AG04449 (cell line): ENCODE measurements around the gene RALA.

Experiments
- CTCF ChIA-PET: fragments of 350-600 bp; formaldehyde crosslinking; extraction: SDS; loops from one replicate; lab custom pipeline; 2021; ENCODE audit warnings: antibody characterized with exemption; lab: Yijun Ruan, JAX
- POLR2A ChIA-PET: fragments of 400-600, 350-600 bp; formaldehyde crosslinking; extraction: SDS; loops from one replicate; lab custom pipeline; 2020; ENCODE audit warnings: antibody characterized with exemption, inconsistent platforms; lab: Yijun Ruan, JAX
- DNase-seq: peaks from one replicate; pipeline ENCODE4 v3.0.0-alpha.2; 2010; ENCODE audit warnings: low read depth, low spot score
- H3K4me3 ChIP-seq: 2 replicates; pipeline ENCODE4 v1.5.1; 2011; ENCODE audit warnings: low read depth, mild to moderate bottlenecking, control low read depth, low read length
- TF ChIP-seq, protein P1 (sequence below): IDR thresholded peaks from one replicate; pipeline ENCODE4 v1.5.1; 2011; ENCODE audit warnings: mild to moderate bottlenecking, moderate library complexity, low read length, control low read depth, inconsistent platforms; ENCODE audit not compliant: insufficient read depth; ENCODE audit errors: missing control alignments

Gene RALA

DNA sequence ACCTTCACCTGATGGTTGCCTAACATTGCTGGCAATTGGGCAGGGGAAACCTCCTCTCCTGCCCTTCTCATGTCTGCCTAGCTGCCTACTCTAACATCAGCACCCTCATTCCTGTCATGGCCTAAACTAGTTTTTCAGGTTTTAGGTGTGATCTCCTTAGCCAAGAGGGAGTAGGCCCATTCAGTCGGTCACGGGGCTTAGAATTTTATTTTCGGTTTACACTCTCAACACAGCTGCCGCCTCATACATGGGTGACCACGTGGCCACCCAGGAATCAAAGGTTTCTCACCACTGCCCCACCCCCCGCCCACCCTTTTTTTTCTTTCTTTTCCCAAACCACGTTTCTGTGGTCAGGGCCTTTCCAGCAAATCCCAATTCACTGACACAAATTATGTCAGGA, 97.2 kb downstream of the RALA start:
- no peak for DNase-seq
- ChIA-PET POLR2A (no interaction called here), CTCF (interaction anchor here (1.2 kb wide), 1 partner anchor 11 kb away, joined by 3 read pairs; no protein-coding TSS in a partner anchor)
- H3K4me3 ChIP-seq = no peak overlapping the region
- TF ChIP-seq, protein P1, sequence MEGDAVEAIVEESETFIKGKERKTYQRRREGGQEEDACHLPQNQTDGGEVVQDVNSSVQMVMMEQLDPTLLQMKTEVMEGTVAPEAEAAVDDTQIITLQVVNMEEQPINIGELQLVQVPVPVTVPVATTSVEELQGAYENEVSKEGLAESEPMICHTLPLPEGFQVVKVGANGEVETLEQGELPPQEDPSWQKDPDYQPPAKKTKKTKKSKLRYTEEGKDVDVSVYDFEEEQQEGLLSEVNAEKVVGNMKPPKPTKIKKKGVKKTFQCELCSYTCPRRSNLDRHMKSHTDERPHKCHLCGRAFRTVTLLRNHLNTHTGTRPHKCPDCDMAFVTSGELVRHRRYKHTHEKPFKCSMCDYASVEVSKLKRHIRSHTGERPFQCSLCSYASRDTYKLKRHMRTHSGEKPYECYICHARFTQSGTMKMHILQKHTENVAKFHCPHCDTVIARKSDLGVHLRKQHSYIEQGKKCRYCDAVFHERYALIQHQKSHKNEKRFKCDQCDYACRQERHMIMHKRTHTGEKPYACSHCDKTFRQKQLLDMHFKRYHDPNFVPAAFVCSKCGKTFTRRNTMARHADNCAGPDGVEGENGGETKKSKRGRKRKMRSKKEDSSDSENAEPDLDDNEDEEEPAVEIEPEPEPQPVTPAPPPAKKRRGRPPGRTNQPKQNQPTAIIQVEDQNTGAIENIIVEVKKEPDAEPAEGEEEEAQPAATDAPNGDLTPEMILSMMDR = no peak

DNA sequence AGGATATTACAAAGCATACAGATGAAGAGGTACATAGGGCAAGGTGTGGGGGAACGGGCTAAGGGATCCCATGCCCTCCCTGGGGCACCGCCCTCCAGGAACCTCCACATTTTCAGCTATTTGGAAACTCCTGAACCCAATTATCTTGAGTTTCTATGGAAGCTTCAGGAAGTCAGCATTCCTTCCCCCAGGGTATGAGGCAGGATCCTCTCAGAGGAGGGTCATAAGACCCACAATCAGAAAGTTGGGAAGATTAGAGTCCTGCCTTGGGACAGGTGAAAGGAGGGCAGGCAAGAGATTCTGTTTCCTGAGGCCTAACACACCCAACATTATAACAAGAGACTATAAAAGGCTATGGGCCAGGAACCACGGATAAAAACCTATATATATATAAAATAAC, 98.0 kb downstream of the RALA start:
- POLR2A ChIA-PET = no interaction called here
- TF ChIP-seq, protein P1 = no peak
- CTCF ChIA-PET = interaction anchor here (1.2 kb wide), 1 partner anchor 11 kb away, joined by 3 read pairs; no protein-coding TSS in a partner anchor
- no peak for DNase-seq
- H3K4me3 ChIP-seq = no peak overlapping the region

DNA sequence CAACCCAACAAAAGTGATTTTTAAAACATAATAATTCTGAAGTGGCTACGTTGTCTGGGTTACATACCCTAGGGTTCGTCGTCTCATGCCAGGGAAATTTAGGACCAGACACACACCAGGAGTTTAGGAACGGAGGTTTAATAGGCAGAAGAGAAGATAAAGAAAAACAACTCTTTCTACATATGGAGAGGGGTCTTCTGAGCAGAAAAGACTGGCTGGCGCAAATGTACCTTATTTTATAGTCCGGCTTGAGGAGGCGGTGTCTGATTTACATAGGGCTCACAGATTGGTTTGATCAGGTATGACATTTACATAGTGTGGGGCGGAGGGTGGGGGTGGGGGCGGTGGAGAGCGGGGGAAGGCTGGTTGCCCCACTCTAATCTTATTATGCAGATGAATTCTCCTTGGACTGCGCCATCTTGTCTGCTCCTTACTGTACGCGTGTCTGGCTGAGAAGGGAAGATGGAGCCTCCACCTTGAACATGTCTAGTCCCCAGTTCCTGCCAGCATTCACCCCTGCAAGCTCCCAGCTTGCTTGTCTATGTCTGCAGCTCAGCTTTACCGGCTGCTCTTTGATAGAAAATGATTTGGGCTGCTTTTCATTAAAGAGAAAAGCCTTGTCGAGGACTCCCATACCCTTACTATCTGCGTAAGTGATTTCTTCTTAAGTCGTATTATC, 98.7 kb downstream of the RALA start:
- TF ChIP-seq, protein P1 = no peak
- CTCF ChIA-PET = interaction anchor here (1.2 kb wide), 1 partner anchor 12 kb away, joined by 3 read pairs; no protein-coding TSS in a partner anchor
- DNase-seq = no peak
- H3K4me3 ChIP-seq = no peak overlapping the region
- POLR2A ChIA-PET = no interaction called here

DNA sequence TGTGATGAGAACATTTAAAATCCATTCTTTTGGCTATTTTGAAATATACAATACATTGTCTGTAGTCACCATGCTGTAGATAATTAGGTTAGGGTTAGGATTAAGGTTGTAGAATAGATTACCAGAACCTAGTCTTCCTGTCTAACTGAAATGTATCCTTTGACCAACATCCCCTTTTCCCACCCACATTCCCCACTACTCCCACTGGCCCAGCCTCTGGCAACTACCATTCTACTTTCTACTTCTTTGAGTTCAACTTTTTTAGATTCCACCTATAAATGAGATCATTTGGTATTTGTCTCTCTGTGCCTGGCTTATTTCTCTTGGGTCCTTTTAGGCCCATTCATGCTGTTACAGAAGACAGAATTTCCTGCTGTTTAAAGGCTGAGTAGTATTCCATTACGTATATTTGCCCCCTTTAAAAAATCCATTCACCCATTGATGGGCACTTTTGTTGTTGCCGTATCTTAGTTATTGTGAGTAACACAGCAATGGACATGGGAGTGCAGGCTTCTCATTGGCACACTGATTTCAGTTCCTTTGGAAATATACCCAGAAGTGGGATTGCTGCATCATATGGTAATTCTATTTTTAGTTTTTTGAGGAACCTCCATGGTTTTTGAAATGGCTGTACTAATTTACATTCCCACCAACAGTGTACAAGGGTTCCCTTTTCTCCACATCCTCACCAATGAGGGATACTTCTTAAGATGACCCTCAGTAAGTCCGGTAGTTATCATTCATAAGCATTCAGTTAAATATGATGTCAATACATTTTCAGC, 104.0 kb downstream of the RALA start:
- TF ChIP-seq, protein P1 = no peak
- ChIA-PET CTCF (interaction anchor here (1.5 kb wide), 1 partner anchor 147 kb away, joined by 5 read pairs; no protein-coding TSS in a partner anchor), POLR2A (no interaction called here)
- H3K4me3 ChIP-seq = no peak overlapping the region
- DNase-seq = no peak

DNA sequence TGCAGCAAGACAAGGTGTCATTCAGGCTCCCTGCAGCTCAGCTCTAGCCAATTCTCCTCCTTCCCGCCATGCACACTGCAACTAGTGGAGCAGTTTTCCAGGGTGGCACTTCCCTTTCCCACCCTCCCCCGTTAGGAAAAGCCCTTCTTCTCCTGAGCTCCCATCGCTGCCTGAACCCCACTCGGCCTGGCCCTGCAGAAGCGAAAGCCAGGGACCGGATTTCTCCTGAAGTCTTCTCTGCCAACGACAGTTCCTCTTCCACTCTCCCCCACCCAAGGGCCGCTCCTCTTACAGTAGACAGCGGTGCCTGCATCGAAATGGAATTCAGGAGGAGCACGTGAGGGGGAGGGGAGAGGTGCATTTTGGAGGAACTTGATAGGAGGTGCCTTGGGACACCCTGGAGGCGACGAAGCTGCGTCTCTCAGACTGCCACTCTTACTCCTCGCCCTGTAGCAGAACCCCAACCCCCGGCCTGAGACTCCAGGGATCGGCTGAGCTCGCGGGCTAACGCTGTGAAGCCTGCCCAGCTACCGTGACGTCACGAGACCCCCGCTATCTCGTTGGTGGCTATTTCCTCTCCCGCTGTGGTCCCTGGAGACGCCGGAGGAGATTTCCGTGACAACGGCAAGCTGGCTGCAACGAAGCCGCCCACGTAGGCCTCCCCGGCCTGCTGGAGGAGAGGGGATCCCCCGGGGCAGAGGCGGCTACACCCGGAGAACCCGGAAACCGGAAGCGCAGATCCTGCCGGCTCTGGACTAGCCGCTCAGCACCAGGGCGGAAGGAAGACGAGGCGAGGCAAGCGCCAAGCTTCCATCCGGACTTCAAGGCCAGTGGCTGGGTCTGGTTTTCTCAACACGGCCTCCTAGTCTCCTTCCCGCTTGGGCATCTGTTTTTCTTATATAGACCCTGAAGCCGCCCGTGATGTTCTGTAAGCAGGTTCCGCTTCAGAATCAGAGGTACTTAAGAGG, 109.7 kb downstream of the RALA start:
- ChIA-PET POLR2A (interaction anchor here (0.8 to 1.1 kb wide), 3 partner anchors 112 to 143 kb away, joined by 3 read pairs; no protein-coding TSS in a partner anchor), CTCF (interaction anchor here (1.3 to 6.4 kb wide), 3 partner anchors 8 to 152 kb away, joined by 3 to 77 read pairs (median 69); no protein-coding TSS in a partner anchor)
- DNase-seq = peak; percentile 79
- TF ChIP-seq, protein P1 = no peak
- H3K4me3 ChIP-seq = peak overlapping the region; percentile 71
